Measurements from ENCODE around the gene TNS3.

The TNS3 gene

DNA sequence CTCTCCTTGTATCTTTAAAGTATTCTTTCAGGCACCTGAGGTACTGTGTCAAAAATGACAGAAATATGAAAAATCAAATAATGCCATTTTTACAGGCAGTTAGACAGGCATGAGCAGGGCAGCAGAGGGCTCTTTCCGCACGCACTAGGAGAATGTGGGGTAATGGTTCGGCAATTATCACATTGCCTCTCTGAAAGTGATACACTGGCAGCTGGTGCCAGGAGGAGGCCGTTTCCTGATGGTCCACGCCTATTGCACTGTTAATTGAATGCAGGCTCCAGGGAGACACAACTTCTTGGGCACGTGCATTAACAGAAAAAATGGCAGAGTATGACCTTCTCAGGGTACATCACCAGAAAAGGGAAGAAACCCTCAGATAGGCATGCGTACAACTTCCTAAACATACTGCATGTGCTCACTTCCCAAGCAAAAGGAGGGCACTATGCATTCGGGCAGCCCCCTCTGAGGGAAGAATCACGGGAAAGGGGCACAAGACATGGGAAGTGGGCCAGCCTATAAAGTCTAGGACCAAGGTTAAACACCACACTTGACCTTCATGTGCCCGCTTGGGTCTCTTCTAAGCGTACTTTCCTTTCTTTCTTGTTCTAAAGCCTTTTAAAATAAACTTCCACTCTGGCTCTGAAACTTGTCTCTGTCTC lies 161.7 kb downstream of the TNS3 start:
- H3K79me2 ChIP-seq (ENCODE audit: insufficient read depth, low read depth) = no peaks in the 10 kb centered on the region; the same call in 1 of the 2 replicates
- TF ChIP-seq CTCF (conservative IDR thresholded peaks at IDR 0.05; ENCODE audit: low read depth, low read length) = no peak
- H2AFZ ChIP-seq (ENCODE audit: low read depth) = no peak overlapping the region
- no peaks in the 10 kb centered on the region for H3K27me3 ChIP-seq (ENCODE audit: insufficient read depth, low read depth)
- peaks cover 20% of the 10 kb centered on the region; the same call in 1 of the 2 replicates for H3K36me3 ChIP-seq (ENCODE audit: insufficient read depth)
- no peak overlapping the region for H3K4me2 ChIP-seq
- no peak overlapping the region for H3K27ac ChIP-seq
- no peak overlapping the region for H3K9ac ChIP-seq
- no peaks in the 10 kb centered on the region for H3K4me1 ChIP-seq (ENCODE audit: low read depth, poor library complexity, severe bottlenecking)
- no peaks in the 10 kb centered on the region for H4K20me1 ChIP-seq (ENCODE audit: insufficient read depth)
- H3K4me3 ChIP-seq (IDR thresholded peaks at IDR 0.05; ENCODE audit: insufficient read depth, low read depth, low read length) = no peak overlapping the region

DNA sequence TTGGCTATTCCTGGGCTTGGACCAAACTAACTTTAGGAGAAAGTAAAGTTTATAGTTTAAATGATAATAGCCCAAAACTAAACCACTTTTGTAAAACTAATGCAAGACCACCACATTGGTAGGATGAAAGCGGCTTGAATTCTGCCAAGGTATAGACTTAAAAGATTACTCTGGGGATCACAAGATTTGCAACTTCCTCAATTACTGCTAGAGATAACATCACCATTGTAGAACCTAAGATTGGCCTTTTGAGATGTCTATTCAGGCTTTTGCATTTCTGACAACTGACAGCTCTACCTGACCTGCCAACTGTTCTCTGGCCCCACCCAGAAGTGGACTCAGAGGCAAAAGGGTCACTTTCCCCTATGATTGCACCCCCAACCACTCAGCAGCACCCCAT lies 162.4 kb downstream of the TNS3 start:
- Histone ChIP-seq H3K4me1 (ENCODE audit: low read depth, poor library complexity, severe bottlenecking) (no peaks in the 10 kb centered on the region), H3K79me2 (ENCODE audit: insufficient read depth, low read depth) (no peaks in the 10 kb centered on the region; the same call in 1 of the 2 replicates), H3K27me3 (ENCODE audit: insufficient read depth, low read depth) (no peaks in the 10 kb centered on the region), H3K27ac (no peak overlapping the region), H3K36me3 (ENCODE audit: insufficient read depth) (peaks cover 16% of the 10 kb centered on the region; the same call in 1 of the 2 replicates), H2AFZ (ENCODE audit: low read depth) (no peak overlapping the region), H3K9ac (no peak overlapping the region), H4K20me1 (ENCODE audit: insufficient read depth) (no peaks in the 10 kb centered on the region), H3K4me2 (no peak overlapping the region), H3K4me3 (IDR thresholded peaks at IDR 0.05; ENCODE audit: insufficient read depth, low read depth, low read length) (no peak overlapping the region)
- TF ChIP-seq CTCF (conservative IDR thresholded peaks at IDR 0.05; ENCODE audit: low read depth, low read length) = no peak

GRCh38 chr7:47418601-47419309 lies 163.2 kb downstream of the TNS3 start:
- peaks cover 14% of the 10 kb centered on the region; the same call in 1 of the 2 replicates for H3K36me3 ChIP-seq (ENCODE audit: insufficient read depth)
- H2AFZ ChIP-seq (ENCODE audit: low read depth) = no peak overlapping the region
- H3K27me3 ChIP-seq (ENCODE audit: insufficient read depth, low read depth) = no peaks in the 10 kb centered on the region
- H3K27ac ChIP-seq = no peak overlapping the region
- TF ChIP-seq CTCF (conservative IDR thresholded peaks at IDR 0.05; ENCODE audit: low read depth, low read length) = no peak
- no peak overlapping the region for H3K9ac ChIP-seq
- no peaks in the 10 kb centered on the region; the same call in 1 of the 2 replicates for H3K79me2 ChIP-seq (ENCODE audit: insufficient read depth, low read depth)
- H3K4me2 ChIP-seq = no peak overlapping the region
- no peak overlapping the region for H3K4me3 ChIP-seq (IDR thresholded peaks at IDR 0.05; ENCODE audit: insufficient read depth, low read depth, low read length)
- no peaks in the 10 kb centered on the region for H4K20me1 ChIP-seq (ENCODE audit: insufficient read depth)
- no peaks in the 10 kb centered on the region for H3K4me1 ChIP-seq (ENCODE audit: low read depth, poor library complexity, severe bottlenecking)

DNA sequence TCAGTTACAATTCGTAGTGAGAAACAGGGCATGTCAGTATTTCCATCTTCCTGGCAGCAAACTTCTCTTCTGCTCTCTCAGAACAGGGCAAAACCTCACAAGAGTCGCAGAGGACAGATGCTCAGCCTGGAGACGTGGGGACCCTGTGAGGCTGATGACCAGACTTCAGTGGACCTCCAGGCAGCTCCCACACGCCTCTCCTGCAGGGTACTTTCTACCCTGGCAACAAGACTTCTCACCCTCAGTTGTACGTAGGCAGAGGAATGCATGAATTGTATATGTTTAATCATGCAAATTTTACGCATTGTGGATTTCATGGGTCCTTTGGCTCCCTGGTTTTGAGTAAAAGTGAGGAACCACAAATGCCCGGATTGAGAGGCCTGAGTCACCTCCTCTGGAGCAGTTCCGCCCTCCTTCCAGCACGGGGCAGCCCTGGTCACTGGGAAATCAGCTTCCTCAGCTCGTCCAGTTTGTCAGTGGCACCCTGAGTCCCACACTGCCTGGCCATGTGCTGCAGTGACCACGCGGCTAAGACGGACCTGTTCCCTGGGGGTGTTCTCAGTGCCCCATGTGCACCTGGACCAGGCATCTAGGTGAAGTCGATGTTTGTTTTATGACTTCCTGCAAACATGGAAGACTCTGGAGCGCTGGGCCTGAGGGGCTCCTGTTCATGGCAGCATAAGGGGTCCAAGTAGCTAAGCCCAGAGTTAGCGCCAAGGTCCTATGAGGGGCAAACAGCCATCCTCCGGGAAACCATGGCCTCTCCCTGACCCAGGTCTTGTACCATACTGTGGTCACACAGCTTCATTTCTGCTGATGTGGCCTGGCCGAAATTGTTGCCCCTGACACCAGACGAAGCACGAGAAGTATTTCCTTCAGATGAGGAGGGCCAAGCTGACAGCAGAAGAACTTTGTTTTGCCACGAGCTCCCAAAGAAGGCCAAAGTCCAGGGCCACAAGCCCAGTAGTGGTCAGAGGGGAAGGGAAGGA lies 165.1 kb downstream of the TNS3 start:
- H3K27me3 ChIP-seq (ENCODE audit: insufficient read depth, low read depth) = no peaks in the 10 kb centered on the region
- no peaks in the 10 kb centered on the region; the same call in 1 of the 2 replicates for H3K79me2 ChIP-seq (ENCODE audit: insufficient read depth, low read depth)

More for the DNA sequence above, 165.1 kb downstream of the TNS3 start:
- Histone ChIP-seq H3K4me2 (no peak overlapping the region), H3K36me3 (ENCODE audit: insufficient read depth) (peaks cover 24% of the 10 kb centered on the region), H4K20me1 (ENCODE audit: insufficient read depth) (no peaks in the 10 kb centered on the region), H3K4me1 (ENCODE audit: low read depth, poor library complexity, severe bottlenecking) (no peaks in the 10 kb centered on the region), H3K9ac (no peak overlapping the region), H3K27ac (no peak overlapping the region), H3K4me3 (IDR thresholded peaks at IDR 0.05; ENCODE audit: insufficient read depth, low read depth, low read length) (no peak overlapping the region), H2AFZ (ENCODE audit: low read depth) (no peak overlapping the region)
- TF ChIP-seq CTCF (conservative IDR thresholded peaks at IDR 0.05; ENCODE audit: low read depth, low read length) = no peak

All from KMS-11 (cell line).